Measurements from ENCODE around the gene DPAGT1.
"Not testable (repeated sequence)": the region's sequence is repeated elsewhere in the genome, so short reads cannot be mapped to it uniquely, and the experiment has no call there.

DPAGT1 gene

GRCh38 chr11:119145551-119145950 is 43.9 kb upstream of the DPAGT1 start:
- no peak overlapping the region for H3K4me3 ChIP-seq
- DNase-seq = no peak
- peaks cover 0 to 23% (median 14%) of the 10 kb centered on the region in 4 donors for H3K4me1 ChIP-seq
- no peaks in the 10 kb centered on the region for H3K9me3 ChIP-seq
- no peak for TF ChIP-seq CTCF (IDR thresholded peaks at IDR 0.05)
- H3K27me3 ChIP-seq = peaks cover 0 to 52% of the 10 kb centered on the region in 2 donors
- H3K36me3 ChIP-seq = no peaks in the 10 kb centered on the region
- no peak overlapping the region for H3K27ac ChIP-seq
- intact Hi-C loops (cut with DNase I; ENCODE audit: low total_unique reads) = loop anchor here (10.0 kb wide), 1 partner anchor 49 kb away; no protein-coding TSS in a partner anchor

DNA sequence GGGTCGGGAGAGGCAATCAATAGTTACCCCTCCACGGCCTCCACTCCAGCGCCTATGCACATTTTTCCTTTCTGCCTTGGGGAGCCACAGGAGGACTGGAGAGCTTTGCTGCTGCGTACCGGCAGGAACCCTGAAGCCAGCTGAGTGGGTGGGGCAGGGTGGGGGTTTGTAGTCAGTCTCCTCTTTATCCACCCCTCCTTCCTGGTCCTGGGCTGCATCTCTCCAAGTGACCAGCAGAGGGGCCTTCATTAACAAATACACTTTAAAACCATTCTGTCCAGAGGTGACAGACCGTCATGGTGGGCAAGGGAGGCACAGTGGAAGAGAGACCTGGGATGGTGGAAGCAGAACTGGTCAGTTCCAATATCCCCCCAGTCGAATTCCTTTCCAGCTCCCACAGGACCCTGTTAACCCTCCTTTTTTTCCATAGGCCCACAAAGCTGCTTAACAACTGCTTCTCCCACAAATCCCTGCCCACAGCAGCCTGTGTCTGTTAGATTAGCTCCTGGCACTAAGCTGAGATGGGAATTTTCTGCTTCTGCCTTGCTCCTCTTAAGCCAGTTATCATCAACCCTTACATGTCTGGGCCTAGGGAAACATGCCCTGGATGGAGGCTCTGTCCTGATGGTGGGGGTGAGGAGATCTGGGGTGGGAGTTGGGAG is 43.3 kb upstream of the DPAGT1 start:
- H3K4me1 ChIP-seq = peaks cover 0 to 23% (median 14%) of the 10 kb centered on the region in 4 donors
- peak in 1 of 2 donors; percentile 69 for DNase-seq
- intact Hi-C loops (cut with DNase I; ENCODE audit: low total_unique reads) = loop anchor here (10.0 kb wide), 1 partner anchor 50 kb away; no protein-coding TSS in a partner anchor
- H3K4me3 ChIP-seq = no peak overlapping the region
- no peaks in the 10 kb centered on the region for H3K36me3 ChIP-seq
- TF ChIP-seq CTCF (IDR thresholded peaks at IDR 0.05) = peak; percentile 60 to 71
- peaks cover 0 to 50% of the 10 kb centered on the region in 2 donors for H3K27me3 ChIP-seq
- no peak overlapping the region for H3K27ac ChIP-seq
- no peaks in the 10 kb centered on the region for H3K9me3 ChIP-seq

- DNase-seq; H3K27ac ChIP-seq; H3K9me3 ChIP-seq; H3K36me3 ChIP-seq; H3K27me3 ChIP-seq; H3K4me1 ChIP-seq; H3K4me3 ChIP-seq; intact Hi-C loops (cut with DNase I; ENCODE audit: low total_unique reads): not testable (repeated sequence)
Observed at GRCh38 chr11:119139276-119139675, 37.6 kb upstream of the DPAGT1 start.

DNA sequence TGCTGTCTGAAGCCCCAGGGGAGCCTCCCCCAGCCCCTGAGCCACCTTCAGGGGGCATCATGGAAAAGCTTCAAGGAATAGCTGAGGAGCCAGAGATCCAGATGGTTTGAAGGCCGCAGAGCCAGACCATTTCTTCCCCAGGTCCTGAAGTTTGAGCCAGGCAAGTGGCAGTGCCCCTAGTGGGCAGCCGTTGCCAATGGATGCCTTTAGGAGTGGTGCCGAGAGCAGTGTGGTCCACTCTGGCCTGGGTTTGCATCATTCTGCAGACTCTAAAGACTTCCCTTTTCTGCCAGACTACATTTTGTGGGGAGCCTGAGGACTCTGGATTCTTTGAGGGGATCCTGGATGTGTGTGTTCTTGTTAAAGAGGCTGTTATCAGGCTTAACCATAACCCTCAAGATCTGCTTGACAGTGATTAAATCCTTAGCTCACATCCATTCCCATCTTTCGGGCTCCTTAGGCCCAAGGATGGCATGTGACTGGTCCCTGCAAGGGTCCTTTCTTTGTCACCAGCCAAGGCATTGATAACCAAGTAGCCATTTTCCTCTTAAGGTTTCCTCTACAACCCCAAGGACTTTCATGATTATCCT is 32.8 kb upstream of the DPAGT1 start:
- Histone ChIP-seq H3K4me1 (no peaks in the 10 kb centered on the region), H3K27me3 (no peaks in the 10 kb centered on the region), H3K36me3 (peaks cover 41 to 56% (median 56%) of the 10 kb centered on the region in 3 donors), H3K27ac (no peak overlapping the region), H3K4me3 (no peak overlapping the region), H3K9me3 (no peaks in the 10 kb centered on the region)
- peak in 1 of 2 experiments; percentile 36 for TF ChIP-seq CTCF (IDR thresholded peaks at IDR 0.05)
- intact Hi-C loops (cut with DNase I; ENCODE audit: low total_unique reads) = no loop called here
- no peak for DNase-seq

DNA sequence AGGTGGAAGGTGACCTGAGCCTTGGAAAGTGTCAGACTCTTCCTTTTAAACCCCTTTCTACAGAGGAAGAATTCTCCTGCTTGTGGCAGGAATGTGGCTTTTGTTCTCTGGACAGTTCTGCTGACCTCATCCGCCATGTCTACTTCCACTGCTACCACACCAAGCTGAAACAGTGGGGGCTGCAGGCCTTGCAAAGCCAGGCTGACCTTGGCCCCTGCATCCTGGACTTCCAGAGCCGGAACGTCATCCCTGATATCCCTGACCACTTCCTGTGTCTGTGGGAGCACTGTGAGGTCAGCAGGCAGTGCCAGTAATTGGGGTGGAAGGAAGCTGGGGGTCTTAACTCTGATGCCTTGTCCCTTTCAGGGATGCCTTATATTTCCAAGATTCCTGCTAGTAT is 29.0 kb upstream of the DPAGT1 start:
- intact Hi-C loops (cut with DNase I; ENCODE audit: low total_unique reads) = no loop called here
- DNase-seq = no peak

More for the DNA sequence above, 29.0 kb upstream of the DPAGT1 start:
- Histone ChIP-seq H3K4me1 (peaks cover 0 to 7% (median 0%) of the 10 kb centered on the region in 4 donors), H3K4me3 (no peak overlapping the region), H3K27me3 (no peaks in the 10 kb centered on the region), H3K36me3 (peaks cover 53 to 87% (median 73%) of the 10 kb centered on the region in 3 donors), H3K9me3 (no peaks in the 10 kb centered on the region), H3K27ac (no peak overlapping the region)
- TF ChIP-seq CTCF (IDR thresholded peaks at IDR 0.05) = no peak

All from tibial artery (tissue), 4 donors.